ENCODE results near the gene CS.

DNA sequence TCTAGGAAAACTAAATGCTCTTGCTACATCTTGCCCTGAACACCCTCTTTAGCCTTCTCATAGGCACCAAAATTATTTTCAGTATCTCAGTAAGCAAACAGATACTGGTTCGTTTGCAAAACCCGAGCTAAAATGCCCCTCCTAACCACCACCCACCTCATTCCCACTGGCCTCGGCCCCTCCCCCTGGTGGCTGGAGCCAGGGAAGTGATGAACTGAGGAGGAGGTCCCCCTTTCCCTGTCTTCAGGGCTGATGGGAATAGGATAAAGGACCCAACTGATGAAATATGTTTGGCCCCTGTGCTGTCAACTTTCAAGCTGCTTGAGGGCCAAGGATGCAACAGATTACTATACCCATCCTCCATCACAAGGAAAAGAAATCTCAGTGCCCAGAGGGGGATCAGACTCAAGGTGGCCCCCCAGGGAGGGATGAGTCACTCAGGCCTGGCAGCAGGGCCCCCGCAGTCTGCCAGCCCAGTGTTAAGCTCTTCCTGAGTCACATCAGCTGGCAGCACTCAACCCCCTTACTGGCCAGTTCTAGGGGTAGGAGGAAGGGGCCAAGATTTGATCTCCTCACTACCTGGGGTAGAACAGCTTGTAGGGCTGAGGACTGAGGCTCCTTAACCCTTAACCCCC lies 43.7 kb downstream of the CS start:
- TF ChIP-seq POLR2A (IDR thresholded peaks at IDR 0.05) = no peak
- TF ChIP-seq, protein P1, sequence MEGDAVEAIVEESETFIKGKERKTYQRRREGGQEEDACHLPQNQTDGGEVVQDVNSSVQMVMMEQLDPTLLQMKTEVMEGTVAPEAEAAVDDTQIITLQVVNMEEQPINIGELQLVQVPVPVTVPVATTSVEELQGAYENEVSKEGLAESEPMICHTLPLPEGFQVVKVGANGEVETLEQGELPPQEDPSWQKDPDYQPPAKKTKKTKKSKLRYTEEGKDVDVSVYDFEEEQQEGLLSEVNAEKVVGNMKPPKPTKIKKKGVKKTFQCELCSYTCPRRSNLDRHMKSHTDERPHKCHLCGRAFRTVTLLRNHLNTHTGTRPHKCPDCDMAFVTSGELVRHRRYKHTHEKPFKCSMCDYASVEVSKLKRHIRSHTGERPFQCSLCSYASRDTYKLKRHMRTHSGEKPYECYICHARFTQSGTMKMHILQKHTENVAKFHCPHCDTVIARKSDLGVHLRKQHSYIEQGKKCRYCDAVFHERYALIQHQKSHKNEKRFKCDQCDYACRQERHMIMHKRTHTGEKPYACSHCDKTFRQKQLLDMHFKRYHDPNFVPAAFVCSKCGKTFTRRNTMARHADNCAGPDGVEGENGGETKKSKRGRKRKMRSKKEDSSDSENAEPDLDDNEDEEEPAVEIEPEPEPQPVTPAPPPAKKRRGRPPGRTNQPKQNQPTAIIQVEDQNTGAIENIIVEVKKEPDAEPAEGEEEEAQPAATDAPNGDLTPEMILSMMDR (IDR thresholded peaks at IDR 0.05) = no peak

Data from testis (tissue), 2 donors.